Left lung (tissue), 10 donors: ENCODE results near the gene SUSD2. TPM values are rescaled to one million over a fixed set of nuclear protein-coding genes. Genes with fewer than 3 reads are reported as not detected.
A peak's percentile ranks its signal among the peaks of the same experiment; 100 is the strongest.
"Not testable (repeated sequence)": the region's sequence is repeated elsewhere in the genome, so short reads cannot be mapped to it uniquely, and the experiment has no call there.

Experiments used
- ATAC-seq: fragments of 200-7000 bp; cut with Tn5 transposase; one replicate; pipeline ENCODE4 v1.9.1; 2020; ENCODE audit warnings: moderate library complexity
- DNase-seq, 4 donors: peaks; one replicate each; pipeline ENCODE4 v3.0.0-alpha.2; 2013 to 2020
- H3K27ac ChIP-seq, 2 donors: fragments of 200-600 bp; sonication (generic) in 1 of 2; one replicate each; pipeline versions ENCODE4 v1.5.0 to v1.8.0; 2020 to 2021
- H3K27me3 ChIP-seq, 2 donors: fragments of 200-600 bp; sonication (generic) in 1 of 2; one replicate each; pipeline versions ENCODE4 v1.5.0 to v1.8.0; 2020 to 2021
- H3K36me3 ChIP-seq, 2 donors: fragments of 200-600 bp; sonication (generic) in 1 of 2; one replicate each; pipeline versions ENCODE4 v1.5.0 to v1.8.0; 2020 to 2021
- H3K4me1 ChIP-seq, 2 donors: fragments of 200-600 bp; one replicate each; pipeline ENCODE4 v1.8.0; 2021
- H3K4me3 ChIP-seq, 2 donors: fragments of 200-600 bp; sonication (generic) in 1 of 2; one replicate each; pipeline versions ENCODE4 v1.5.0 to v1.8.0; 2020 to 2021; ENCODE audit warnings: mild to moderate bottlenecking in 1 of 2
- H3K9me3 ChIP-seq, 2 donors: fragments of 200-600 bp; sonication (generic) in 1 of 2; one replicate each; pipeline versions ENCODE4 v1.5.0 to v1.8.0; 2020 to 2021
- CTCF ChIP-seq, 2 donors: fragments of 200-600 bp; sonication (generic) in 1 of 2; IDR thresholded peaks; one replicate each; pipeline versions ENCODE4 v1.5.0 to v1.8.0; 2021; ENCODE audit warnings: antibody characterized with exemption in 2 of 2
- intact Hi-C, 2 donors: fragments of 100-400 bp; cut with DNase I; formaldehyde crosslinking; loops; one replicate each; pipeline versions ENCODE4 v1.11.2 to v1.14.2; 2022
- polyA plus RNA-seq, 6 donors: library from polyadenylated mRNA; unstranded; fragments of 120-200 nt; gene quantifications; one replicate each; pipeline ENCODE4 v1.2.1, GENCODE V29; 2013; ENCODE audit not compliant: insufficient read length in 6 of 6
- total RNA-seq, 2 donors: library from RNA; stranded (reverse); fragmentation: NEBNext Ultra II Directional; extraction: Animal tissue kit (Norgen Biotek cat#: 25700); gene quantifications; one replicate each; pipeline ENCODE4 v1.2.1, GENCODE V29; 2021
- donor health status: DM: no; HTN: yes; CAD: no.
- donor health status: DM: no; HTN: no; CAD: no.

SUSD2 gene
- total and polyA plus RNA-seq, 8 donors, result 8.2 to 374 (median 17.0) TPM

DNA sequence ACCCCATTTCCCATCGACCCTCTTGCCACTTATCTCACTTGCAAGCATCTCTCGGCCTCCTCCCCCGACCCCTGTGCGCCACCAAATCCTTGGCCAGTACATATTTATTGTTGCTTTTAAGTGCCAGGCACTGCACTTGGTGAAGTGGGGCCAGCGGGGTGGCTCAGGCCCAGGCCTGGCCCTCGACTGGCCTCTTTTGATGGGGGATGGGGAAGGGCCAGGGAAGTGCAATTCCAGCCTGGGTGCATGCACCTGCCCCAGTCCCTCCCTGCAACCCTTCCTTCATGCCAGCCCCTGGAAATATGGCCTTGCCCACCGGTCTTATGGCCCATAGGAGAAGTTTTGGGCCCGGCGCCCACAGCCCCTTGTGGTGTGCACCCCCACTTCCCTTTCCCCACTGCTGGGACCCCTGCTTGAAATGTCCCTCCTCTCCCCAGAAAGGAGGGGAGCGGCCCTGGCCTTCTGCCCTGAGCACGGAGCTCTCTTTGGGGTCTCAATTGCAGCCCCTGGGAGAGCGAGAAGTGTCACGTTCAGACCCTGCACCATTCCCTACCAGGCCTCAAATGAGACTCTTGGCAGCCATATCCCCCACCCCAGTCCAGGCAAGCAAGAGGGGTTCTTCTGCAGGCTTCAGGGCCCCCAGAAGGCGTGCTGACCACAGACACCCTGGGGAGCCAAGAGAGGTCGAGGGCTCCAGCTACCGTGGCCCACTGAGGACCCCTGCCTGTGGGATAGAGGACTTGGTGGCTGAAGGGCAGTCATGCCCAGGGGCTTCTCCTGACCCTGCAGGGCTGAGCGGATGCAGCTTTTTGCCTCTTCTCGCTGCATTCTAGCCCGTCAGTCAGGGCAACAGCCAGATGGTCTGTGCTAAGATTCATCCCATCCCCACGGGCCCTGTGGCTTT is 961 bp downstream of the SUSD2 start:
- Histone ChIP-seq H3K27ac (no peak overlapping the region), H3K4me1 (peaks cover 0 to 19% of the 10 kb centered on the region in 2 donors)

GRCh38 chr22:24182900-24183246 is 1.6 kb downstream of the SUSD2 start:
- H3K27ac ChIP-seq, H3K9me3 ChIP-seq, H3K27me3 ChIP-seq, intact Hi-C loops: not testable (repeated sequence)
- peaks cover 0 to 19% of the 10 kb centered on the region in 2 donors for H3K4me1 ChIP-seq
- H3K4me3 ChIP-seq, result peak overlapping the region; percentile 32 to 36
- DNase-seq, result peak in 1 of 4 donors; percentile 67
- H3K36me3 ChIP-seq, result peaks cover 0 to 38% of the 10 kb centered on the region in 2 donors
- ATAC-seq, result peak; percentile 2

More for the DNA sequence above, 961 bp downstream of the SUSD2 start:
- TF ChIP-seq CTCF (IDR thresholded peaks at IDR 0.05), result no peak
- Histone ChIP-seq H3K9me3 (no peaks in the 10 kb centered on the region), H3K36me3 (peaks cover 0 to 38% of the 10 kb centered on the region in 2 donors), H3K27me3 (no peaks in the 10 kb centered on the region), H3K4me3 (peak overlapping the region; percentile 32 to 36)
- DNase-seq (peak in 1 of 4 donors; percentile 69), ATAC-seq (peak; percentile 72)
- intact Hi-C loops, result no loop called here

DNA sequence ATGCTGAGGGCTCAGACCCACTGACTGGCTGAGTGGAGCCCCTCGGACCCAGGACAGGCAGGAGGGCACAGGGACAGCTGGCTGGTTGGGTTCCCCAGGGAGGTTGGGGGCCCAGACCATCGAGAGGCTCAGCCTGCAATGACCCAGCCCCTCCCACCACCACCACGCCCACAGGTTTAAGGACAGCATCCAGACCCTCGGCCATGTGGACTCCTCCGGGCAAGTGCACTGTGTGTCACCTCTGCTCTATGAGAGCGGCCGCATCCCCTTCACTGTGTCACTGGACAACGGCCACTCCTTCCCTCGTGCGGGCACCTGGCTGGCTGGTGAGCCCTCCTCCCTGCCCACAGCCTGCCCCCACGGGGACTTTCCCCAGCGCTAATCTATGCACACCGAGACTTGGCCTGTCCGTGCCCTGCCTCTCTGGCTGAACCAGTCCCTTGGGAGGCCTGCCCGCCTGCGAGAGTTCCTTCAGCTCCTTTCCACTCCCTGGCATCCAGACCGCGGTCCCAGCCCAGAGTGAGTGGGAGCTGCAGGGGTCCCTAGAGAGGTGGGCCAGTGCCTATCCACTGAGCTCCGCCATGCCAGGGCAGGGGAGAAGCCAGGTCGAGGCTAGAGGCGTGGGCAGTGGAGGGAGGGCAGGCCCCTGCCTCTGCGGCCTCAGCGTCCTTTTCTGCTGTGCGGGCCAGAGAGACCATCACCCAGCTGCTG is 2.2 kb downstream of the SUSD2 start:
- peaks cover 0 to 19% of the 10 kb centered on the region in 2 donors for H3K4me1 ChIP-seq
- intact Hi-C loops, result no loop called here

GRCh38 chr22:24184057-24184798 is 2.9 kb downstream of the SUSD2 start:
- ATAC-seq (no peak), DNase-seq (peak in 1 of 4 donors; percentile 53)
- Histone ChIP-seq H3K9me3 (no peaks in the 10 kb centered on the region), H3K36me3 (peaks cover 0 to 29% of the 10 kb centered on the region in 2 donors), H3K4me3 (no peak overlapping the region), H3K27ac (no peak overlapping the region), H3K4me1 (peaks cover under 1 to 25% of the 10 kb centered on the region in 2 donors), H3K27me3 (no peaks in the 10 kb centered on the region)
- intact Hi-C loops, result no loop called here
- TF ChIP-seq CTCF (IDR thresholded peaks at IDR 0.05), result no peak

More for the DNA sequence above, 2.2 kb downstream of the SUSD2 start:
- no peak for TF ChIP-seq CTCF (IDR thresholded peaks at IDR 0.05)
- no peak overlapping the region for H3K27ac ChIP-seq
- peaks cover 0 to 33% of the 10 kb centered on the region in 2 donors for H3K36me3 ChIP-seq
- DNase-seq (peak in 2 of 4 donors; percentile 52 to 83), ATAC-seq (peak; percentile 51)
- H3K9me3 ChIP-seq, result no peaks in the 10 kb centered on the region
- H3K4me3 ChIP-seq, result peak overlapping the region in 1 of 2 donors; percentile 36
- no peaks in the 10 kb centered on the region for H3K27me3 ChIP-seq

GRCh38 chr22:24185001-24185500 is 3.8 kb downstream of the SUSD2 start:
- DNase-seq, result peak in 1 of 4 donors; percentile 63
- no peak for TF ChIP-seq CTCF (IDR thresholded peaks at IDR 0.05)
- peaks cover 8 to 26% of the 10 kb centered on the region in 2 donors for H3K4me1 ChIP-seq
- no peaks in the 10 kb centered on the region for H3K27me3 ChIP-seq
- H3K27ac ChIP-seq, result no peak overlapping the region
- H3K4me3 ChIP-seq, result no peak overlapping the region
- ATAC-seq, result no peak
- intact Hi-C loops, result loop anchor here in 1 of 2 donors (5.0 kb wide), 1 partner anchor 62 kb away; the partner anchor contains the start of gene GGT5
- peaks cover 0 to 24% of the 10 kb centered on the region in 2 donors for H3K36me3 ChIP-seq
- no peaks in the 10 kb centered on the region for H3K9me3 ChIP-seq
